Effector memory CD4-positive, alpha-beta T cell (primary cell): ENCODE measurements around the gene SLC43A2.
"Not testable (repeated sequence)": the region's sequence is repeated elsewhere in the genome, so short reads cannot be mapped to it uniquely, and the experiment has no call there.

Experiments
- DNase-seq, 3 donors: peaks; one replicate each; pipeline ENCODE4 v3.0.0-alpha.2; 2020
- H3K27ac ChIP-seq: 2 replicates; pipeline ENCODE4 v1.7.0; 2013; ENCODE audit warnings: mild to moderate bottlenecking, low read length, moderate library complexity; ENCODE audit not compliant: insufficient read depth, poor library complexity, severe bottlenecking
- H3K27me3 ChIP-seq: replicated peaks from 2 replicates; pipeline ENCODE4 v1.7.0; 2013; ENCODE audit warnings: mild to moderate bottlenecking, low read length; ENCODE audit not compliant: insufficient read depth, control insufficient read depth, poor library complexity, severe bottlenecking
- H3K36me3 ChIP-seq: 2 replicates; pipeline ENCODE4 v1.7.0; 2013; ENCODE audit warnings: mild to moderate bottlenecking, low read length, moderate library complexity; ENCODE audit not compliant: control insufficient read depth, insufficient read depth
- H3K4me1 ChIP-seq: 2 replicates; pipeline ENCODE4 v1.7.0; 2013; ENCODE audit warnings: low read length, mild to moderate bottlenecking; ENCODE audit not compliant: control insufficient read depth, insufficient read depth, poor library complexity, severe bottlenecking
- H3K4me3 ChIP-seq: 2 replicates; pipeline ENCODE4 v1.7.0; 2013; ENCODE audit warnings: low read length, low read depth, mild to moderate bottlenecking; ENCODE audit not compliant: insufficient read depth, poor library complexity, severe bottlenecking
- H3K9me3 ChIP-seq: 2 replicates; pipeline ENCODE4 v1.7.0; 2013; ENCODE audit warnings: mild to moderate bottlenecking, low read length, moderate library complexity; ENCODE audit not compliant: control insufficient read depth

The SLC43A2 gene

DNA sequence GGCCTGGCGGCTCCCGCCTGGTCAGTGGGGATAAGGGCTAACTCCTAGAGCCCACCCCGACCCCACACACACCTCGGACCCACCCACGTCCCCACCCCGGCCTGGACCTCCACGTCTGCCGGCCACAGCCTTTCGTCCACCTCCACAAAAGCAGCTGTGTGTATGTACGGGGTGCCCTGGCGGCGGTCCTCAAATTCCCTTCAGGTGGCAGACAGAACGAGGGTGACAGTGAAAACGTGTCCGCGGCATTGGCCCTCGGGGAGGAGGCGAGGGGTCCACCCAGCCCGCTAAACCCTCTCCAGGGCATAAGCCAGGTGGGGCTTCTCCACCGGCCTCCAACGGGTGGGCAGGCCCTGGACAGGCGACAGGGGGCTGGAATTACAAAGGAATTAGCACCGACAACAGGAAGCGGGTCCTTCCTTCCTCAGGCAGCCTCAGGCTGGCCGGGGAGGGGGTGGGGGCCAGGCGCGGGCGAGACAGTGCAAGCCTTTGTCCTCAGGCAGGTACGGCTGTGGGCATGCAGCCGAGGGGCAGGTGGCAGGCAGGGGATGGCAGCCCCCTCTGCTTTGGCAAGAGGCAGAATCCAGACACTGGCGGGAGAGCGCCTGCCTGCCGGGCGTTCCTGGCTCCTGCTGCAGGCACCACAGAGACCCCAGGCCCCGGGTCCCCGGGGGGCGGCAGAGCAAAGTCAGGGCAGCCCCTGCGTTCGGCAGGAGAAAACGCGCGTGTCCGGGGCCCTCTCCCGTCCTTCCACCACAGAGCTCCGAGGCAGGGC is 53.8 kb downstream of the SLC43A2 start:
- no peak overlapping the region for H3K27ac ChIP-seq
- no peaks in the 10 kb centered on the region for H3K9me3 ChIP-seq
- no peaks in the 10 kb centered on the region for H3K36me3 ChIP-seq
- no peak for DNase-seq
- no peak overlapping the region for H3K4me3 ChIP-seq
- H3K27me3 ChIP-seq, result no peaks in the 10 kb centered on the region
- H3K4me1 ChIP-seq, result no peaks in the 10 kb centered on the region

DNA sequence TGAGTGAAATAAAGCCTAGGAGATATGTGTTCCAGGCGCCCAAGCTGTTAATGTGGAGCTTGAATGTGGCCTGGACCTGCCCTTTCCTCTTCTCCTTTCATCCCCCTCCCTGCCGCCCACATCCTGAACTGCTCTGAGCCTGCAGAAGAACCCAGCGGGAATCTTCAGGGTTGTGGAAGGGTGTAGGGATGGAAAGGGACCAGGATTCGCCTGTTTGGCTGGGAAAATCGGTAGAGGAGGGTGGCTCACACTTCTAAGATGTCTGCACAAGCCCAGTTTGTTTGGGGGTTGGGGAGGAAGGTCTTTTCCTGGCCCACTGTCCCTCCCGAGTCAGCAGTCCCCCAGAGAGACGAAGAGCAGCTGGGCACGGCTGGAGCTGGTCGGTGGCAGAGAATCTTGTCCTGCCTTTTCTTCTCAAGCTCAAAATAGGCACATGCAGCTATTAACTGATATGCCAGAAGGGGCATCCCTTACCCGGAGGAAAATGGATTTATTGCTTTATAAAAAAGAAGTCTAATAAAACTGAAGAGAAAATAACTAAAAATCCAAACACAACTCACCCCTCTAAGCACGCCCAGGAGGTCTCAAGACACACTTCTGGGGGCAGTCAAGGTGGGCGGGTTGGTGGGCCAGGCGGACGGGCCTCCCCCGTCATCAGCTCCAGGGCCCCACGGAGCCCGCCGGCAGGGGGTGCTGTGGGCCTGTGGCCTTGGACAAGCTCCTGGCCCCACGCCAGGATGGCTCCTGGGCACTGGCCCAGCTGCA is 54.5 kb downstream of the SLC43A2 start:
- Histone ChIP-seq H3K27me3 (no peaks in the 10 kb centered on the region), H3K9me3 (no peaks in the 10 kb centered on the region), H3K36me3 (no peaks in the 10 kb centered on the region), H3K4me3 (no peak overlapping the region), H3K27ac (no peak overlapping the region), H3K4me1 (no peaks in the 10 kb centered on the region)
- DNase-seq, result peak in 1 of 3 donors; percentile 31

DNA sequence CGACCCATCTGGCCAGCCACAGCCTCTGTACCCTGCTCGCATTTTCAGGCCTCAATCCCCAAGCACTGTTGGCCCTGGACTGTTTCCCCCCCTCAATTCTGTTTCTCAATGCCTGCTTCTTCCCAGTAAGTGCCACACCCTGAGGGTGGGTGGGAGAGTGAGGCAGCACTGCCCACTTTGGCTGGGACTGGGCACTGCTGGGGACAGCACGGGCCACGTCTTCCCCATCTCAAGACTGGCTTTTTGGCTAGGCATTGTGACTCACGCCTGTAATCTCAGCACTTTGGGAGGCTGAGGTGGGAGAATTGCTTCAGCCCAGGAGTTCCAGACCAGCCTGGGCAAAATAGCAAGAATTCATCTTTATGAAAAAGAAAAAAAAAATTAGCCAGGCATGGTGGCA is 56.0 kb downstream of the SLC43A2 start:
- not testable (repeated sequence) for H3K9me3 ChIP-seq, H3K27ac ChIP-seq, H3K36me3 ChIP-seq, H3K4me1 ChIP-seq, DNase-seq, H3K27me3 ChIP-seq, H3K4me3 ChIP-seq

DNA sequence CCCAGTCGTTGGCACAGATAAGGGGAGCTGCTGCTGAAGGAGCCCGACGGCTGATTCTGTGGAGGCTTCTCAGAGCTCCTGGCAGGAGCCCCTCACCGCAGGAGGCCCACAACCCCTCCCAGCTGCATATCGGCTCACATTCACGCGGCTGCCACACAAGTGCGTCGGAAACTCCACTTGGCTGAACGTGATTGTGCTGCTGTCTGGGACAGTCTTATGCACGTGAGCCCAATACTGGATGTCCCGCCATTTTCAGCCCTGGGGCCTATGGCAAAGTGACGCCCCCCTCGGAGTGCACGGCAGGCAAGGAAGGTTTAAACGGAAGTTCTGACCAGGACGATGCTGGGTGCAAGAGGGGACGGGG is 57.3 kb downstream of the SLC43A2 start:
- no peaks in the 10 kb centered on the region for H3K27me3 ChIP-seq
- H3K4me1 ChIP-seq, result peaks cover 4% of the 10 kb centered on the region
- H3K36me3 ChIP-seq, result no peaks in the 10 kb centered on the region
- H3K9me3 ChIP-seq, result no peaks in the 10 kb centered on the region
- DNase-seq, result no peak
- no peak overlapping the region for H3K27ac ChIP-seq
- H3K4me3 ChIP-seq, result no peak overlapping the region

DNA sequence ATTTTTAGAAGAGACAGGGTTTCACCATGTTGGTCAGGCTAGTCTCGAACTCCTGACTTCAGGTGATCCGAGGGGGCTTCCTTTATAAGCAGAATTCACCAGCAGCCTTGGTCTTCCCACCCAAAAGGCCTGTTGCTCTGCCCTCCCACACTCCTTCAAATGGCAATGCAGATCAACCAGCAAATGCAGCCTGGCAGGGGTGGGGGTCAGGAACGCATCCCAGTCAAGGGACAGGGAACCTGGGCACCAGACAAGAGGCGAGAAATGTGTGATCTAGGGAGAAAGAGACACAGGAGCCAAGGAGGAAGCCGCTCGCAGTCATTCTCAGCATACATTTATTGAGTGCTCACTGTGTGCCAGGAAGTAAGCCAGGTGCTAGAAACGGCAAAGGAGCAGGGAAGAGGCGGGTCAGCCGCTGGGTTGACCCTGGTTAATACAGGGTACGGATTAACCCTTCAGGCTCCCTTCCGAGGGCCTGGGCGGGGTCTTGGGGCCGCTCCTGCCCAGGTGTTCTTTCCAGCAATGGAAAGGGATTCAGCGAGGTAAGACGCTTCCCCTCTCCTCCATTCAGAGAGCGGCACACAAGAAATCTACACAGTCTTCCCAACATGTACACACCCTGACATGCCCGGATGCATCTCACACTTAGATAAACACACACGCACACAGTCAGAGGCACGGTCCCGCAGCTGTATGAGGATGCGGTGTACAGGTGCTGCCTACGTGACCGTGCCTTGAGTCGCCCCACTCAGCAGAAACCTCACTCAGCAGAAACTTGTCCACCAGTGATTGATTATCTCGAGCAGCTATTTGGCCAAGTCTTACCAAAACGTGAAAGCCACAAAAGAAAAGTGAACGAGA is 59.5 kb downstream of the SLC43A2 start:
- no peaks in the 10 kb centered on the region for H3K27me3 ChIP-seq
- no peak overlapping the region for H3K27ac ChIP-seq
- DNase-seq, result no peak
- H3K4me3 ChIP-seq, result no peak overlapping the region
- H3K4me1 ChIP-seq, result peaks cover 6% of the 10 kb centered on the region
- H3K36me3 ChIP-seq, result no peaks in the 10 kb centered on the region
- no peaks in the 10 kb centered on the region for H3K9me3 ChIP-seq

DNA sequence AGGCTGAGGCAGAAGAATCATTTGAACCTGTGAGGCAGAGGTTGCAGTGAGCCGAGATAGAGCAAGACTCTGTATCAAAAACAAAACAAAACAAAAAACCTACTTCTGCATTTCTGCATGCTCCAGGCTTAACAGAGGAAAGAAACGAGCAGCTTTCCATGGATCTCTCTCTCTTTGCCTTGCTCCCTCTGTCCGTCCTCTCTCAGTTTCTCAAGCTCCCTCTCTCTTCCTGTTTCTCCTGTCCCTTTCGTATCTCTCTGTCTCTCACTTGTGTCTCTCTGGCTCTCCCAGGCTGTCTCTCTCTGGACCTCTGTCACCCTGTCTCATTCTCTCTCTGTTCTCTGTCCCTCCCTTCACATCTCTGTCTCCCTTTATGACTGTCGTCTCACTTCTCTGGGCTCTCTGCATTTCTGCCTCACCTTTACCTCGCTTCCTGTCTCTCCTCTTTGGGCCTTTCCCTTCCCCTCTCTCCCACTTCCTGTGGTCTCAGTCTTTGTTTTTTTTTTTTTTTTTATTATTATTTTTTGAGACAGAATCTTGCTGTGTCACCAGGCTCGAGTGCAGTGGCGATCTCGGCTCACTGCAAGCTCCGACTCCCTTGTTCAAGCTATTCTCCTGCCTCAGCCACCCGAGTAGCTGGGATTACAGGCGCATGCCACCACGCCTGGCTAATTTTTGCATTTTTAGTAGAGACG is 62.0 kb downstream of the SLC43A2 start:
- Histone ChIP-seq H3K27ac (peak overlapping the region; percentile 66), H3K4me1 (peaks cover 14% of the 10 kb centered on the region), H3K36me3 (no peaks in the 10 kb centered on the region), H3K4me3 (peak overlapping the region; percentile 35), H3K9me3 (no peaks in the 10 kb centered on the region), H3K27me3 (no peaks in the 10 kb centered on the region)
- peak in 2 of 3 donors; percentile 16 to 17 for DNase-seq

DNA sequence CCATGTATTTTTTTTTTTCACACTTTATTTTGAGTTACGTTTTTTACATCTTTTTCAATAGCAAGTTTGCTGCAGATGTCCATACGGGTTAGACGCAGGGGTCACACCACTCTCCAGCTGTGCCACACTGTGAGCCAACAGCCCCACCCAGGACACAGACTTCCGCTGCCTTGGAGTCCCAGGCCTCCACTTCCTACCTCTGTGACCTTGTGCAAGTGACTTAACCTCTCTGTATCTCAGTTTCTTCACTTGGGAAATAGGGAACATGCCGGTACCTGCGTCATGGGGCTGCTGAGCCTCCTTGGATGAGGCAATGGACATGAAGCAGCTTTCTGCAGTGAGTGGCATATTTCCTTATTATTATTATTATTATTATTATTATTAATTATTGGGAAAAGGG is 62.8 kb downstream of the SLC43A2 start:
- Histone ChIP-seq H3K27me3 (no peaks in the 10 kb centered on the region), H3K4me3 (no peak overlapping the region), H3K36me3 (no peaks in the 10 kb centered on the region), H3K4me1 (peaks cover 22% of the 10 kb centered on the region), H3K27ac (no peak overlapping the region), H3K9me3 (no peaks in the 10 kb centered on the region)
- no peak for DNase-seq

DNA sequence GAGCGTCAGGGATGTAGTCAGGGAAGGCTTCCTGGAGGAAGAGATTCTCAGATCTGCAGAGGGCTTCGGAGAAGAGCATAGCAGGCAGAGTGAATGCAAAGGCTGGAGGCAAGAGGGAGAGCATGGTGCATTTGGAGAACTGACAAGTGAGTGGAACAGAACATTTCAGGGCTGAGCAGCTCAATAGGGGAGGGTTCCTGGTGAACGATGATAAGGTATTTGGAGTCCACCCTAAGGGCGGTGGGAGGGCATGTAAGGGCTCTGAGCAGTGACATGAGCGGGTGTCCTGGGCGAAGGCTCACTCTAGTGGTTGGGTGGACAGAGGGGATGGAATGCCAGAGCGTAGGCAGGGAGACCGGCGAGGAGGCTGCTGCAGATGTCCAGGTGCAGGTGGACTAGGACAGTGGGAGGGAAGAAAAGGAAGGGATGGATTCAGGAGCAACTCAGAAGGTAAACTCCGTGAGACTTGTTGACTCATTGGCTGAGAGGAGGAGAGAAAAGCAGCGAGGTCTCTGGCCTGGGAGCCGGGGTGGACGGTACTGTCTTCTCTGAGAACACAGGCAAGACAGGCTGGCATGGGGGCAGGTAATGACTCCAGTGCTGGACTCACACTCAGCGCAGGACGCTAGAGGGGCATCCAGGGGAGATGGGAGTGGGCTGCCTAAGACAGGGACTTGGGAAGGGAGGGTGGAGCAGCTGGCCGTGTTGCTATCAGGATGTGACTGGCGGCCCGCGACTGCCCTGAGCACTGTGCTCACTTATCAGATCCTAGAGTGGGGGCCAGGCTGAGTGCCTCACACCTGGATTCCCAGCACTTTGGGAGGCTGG is 64.6 kb downstream of the SLC43A2 start:
- no peak overlapping the region for H3K4me3 ChIP-seq
- H3K36me3 ChIP-seq, result no peaks in the 10 kb centered on the region
- H3K27ac ChIP-seq, result no peak overlapping the region
- H3K4me1 ChIP-seq, result peaks cover 22% of the 10 kb centered on the region
- no peaks in the 10 kb centered on the region for H3K9me3 ChIP-seq
- no peak for DNase-seq
- no peaks in the 10 kb centered on the region for H3K27me3 ChIP-seq

DNA sequence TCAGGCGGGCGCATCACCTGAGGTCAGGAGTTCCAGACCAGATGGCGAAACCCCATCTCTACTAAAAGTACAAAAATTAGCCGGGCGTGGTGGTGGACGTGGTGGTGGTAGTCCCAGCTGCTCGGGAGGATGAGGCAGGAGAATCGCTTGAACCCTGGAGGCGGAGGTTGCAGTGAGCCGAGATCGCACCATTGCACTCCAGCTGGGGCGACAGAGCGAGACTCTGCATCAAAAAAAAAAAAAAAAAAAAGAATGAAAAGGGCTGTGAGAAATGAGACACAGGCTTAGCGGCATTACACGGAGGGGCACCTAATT is 65.2 kb downstream of the SLC43A2 start:
- peaks cover 22% of the 10 kb centered on the region for H3K4me1 ChIP-seq
- H3K9me3 ChIP-seq, H3K36me3 ChIP-seq, H3K27ac ChIP-seq, H3K4me3 ChIP-seq, H3K27me3 ChIP-seq, DNase-seq: not testable (repeated sequence)
